GM10266 (cell line): ENCODE measurements around the gene KCTD4.
"Not testable (repeated sequence)": the region's sequence is repeated elsewhere in the genome, so short reads cannot be mapped to it uniquely, and the experiment has no call there.

Experiments
- DNase-seq: peaks from one replicate; pipeline ENCODE4 v3.0.0; 2012; ENCODE audit errors: extremely low spot score
- CTCF ChIP-seq: IDR thresholded peaks from 2 replicates; pipeline ENCODE4 v1.5.1; 2012; ENCODE audit warnings: mild to moderate bottlenecking, low read depth; ENCODE audit not compliant: control insufficient read depth, insufficient read depth; ENCODE audit errors: missing control alignments

Gene KCTD4

DNA sequence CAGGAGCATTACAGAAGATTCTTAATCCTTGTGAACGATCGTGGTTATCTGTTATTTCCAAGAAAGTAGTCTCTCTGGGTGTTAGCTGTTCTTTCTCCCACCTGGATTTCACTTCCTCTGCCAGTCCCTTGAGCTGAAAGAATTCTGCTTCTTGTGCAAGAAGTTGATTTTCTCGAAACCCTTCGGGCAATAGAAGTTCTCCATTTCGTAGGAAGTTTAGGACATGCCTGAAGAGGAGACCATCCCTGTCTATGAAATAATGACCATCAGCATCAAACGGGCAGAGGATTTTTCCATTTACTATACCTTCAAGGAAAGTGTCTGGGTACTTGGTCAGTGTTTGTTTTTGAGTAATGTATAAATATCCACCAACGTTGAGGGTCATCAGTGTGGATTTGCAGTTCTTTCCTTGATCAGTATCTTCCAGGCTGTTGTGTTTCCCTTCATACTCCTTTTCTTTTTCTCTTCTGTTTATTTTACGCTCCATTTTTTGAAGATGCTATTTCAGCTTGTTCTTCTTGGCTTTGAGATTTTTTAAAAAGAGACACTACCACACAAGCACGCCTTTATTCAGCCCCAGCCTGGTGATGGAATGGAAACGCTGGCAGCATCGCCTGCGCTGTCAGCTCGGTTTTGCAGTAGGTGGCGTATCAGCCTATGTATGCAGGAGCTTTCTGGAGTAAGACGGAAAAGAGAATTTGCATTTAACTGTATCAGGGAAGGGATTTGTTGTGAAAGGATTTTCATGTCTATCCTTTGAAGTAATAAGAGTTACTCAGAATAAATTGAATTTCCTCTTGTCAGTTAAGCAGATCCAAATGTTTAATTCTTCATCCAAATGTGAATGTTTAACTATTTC, 6.5 kb downstream of the KCTD4 start:
- no peak for TF ChIP-seq CTCF
- DNase-seq, result no peak

- DNase-seq, result no peak
- no peak for TF ChIP-seq CTCF
Observed at GRCh38 chr13:45191874-45192273, 9.0 kb downstream of the KCTD4 start.

GRCh38 chr13:45189511-45189910, 11.3 kb downstream of the KCTD4 start:
- DNase-seq, result not testable (repeated sequence)

DNA sequence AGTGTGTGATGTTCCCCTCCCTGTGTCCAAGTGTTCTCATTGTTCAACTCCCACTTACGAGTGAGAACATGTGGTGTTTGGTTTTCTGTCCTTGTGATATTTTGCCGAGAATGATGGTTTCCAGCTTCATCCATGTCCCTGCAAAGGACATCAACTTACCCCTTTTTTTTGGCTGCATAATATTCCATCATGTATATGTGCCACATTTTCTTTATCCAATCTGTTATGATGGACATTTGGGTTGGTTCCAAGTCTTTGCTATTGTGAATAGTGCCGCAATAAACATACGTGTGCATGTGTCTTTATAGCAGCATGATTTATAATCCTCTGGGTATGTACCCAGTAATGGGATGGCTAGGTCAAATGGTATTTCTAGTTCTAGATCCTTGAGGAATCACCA, 11.8 kb downstream of the KCTD4 start:
- not testable (repeated sequence) for DNase-seq

- DNase-seq, result no peak
- TF ChIP-seq CTCF, result no peak
Observed at GRCh38 chr13:45185286-45185685, 15.6 kb downstream of the KCTD4 start.

- no peak for TF ChIP-seq CTCF
Observed at GRCh38 chr13:45184693-45185092, 16.2 kb downstream of the KCTD4 start.

GRCh38 chr13:45180713-45181601, 19.9 kb downstream of the KCTD4 start:
- DNase-seq, result no peak
- no peak for TF ChIP-seq CTCF

More at GRCh38 chr13:45184693-45185092, 16.2 kb downstream of the KCTD4 start:
- no peak for DNase-seq

- no peak for TF ChIP-seq CTCF
- DNase-seq, result no peak
Observed at GRCh38 chr13:45180303-45180702, 20.5 kb downstream of the KCTD4 start.
